Tracheal epithelial cell (primary cell): ENCODE measurements around the gene PMS2. TPM values are rescaled to one million over a fixed set of nuclear protein-coding genes. Genes with fewer than 3 reads are reported as not detected.

ENCODE experiments used
- total RNA-seq: library from RNA; depleted of rRNA; stranded (reverse); fragments of >200 nt; gene quantifications from 2 replicates; pipeline ENCODE4 v1.2.1, GENCODE V29; 2014

PMS2 gene
- 17.6 and 34.3 TPM in 2 replicates for total RNA-seq

GRCh38 chr7:6008668-6009611 lies at the start of gene PMS2, which contains the start of gene AIMP2:
Gene PMS2 (minus strand): TSS chr7:6009049. CDS start chr7:6009019, 30 bp downstream.
Gene AIMP2 (plus strand): TSS chr7:6009272. CDS start chr7:6009364, 92 bp downstream.

GRCh38 chr7:6030988-6031387 lies 22.1 kb upstream of the PMS2 start, which contains the start of gene ANKRD61:
Gene ANKRD61 (plus strand): TSS chr7:6031376. CDS start chr7:6031376, 0 bp downstream.

GRCh38 chr7:5970347-5970911 lies 38.4 kb downstream of the PMS2 start, which contains the start of gene RSPH10B:
Gene RSPH10B (minus strand): TSS chr7:5970689. CDS start chr7:5967116, 3,573 bp downstream.

Other genes starting within 250 kb of the PMS2 start
- gene RNF216, start 227.4 kb downstream of the PMS2 start, total RNA-seq, result 20.5 and 24.3 TPM in 2 replicates
- not detected in 2 replicates for gene OCM, start 128.3 kb downstream of the PMS2 start, total RNA-seq
- gene CCZ1, start 110.3 kb downstream of the PMS2 start, total RNA-seq, result 47.5 and 55.4 TPM in 2 replicates
- gene RSPH10B, start 38.4 kb downstream of the PMS2 start, total RNA-seq, result under 0.01 TPM in 2 replicates
- 85.3 and 109 TPM in 2 replicates for gene AIMP2, start 223 bp upstream of the PMS2 start, total RNA-seq
- gene ANKRD61, start 22.3 kb upstream of the PMS2 start, total RNA-seq, result 0.21 and 0.48 TPM in 2 replicates
- 90.6 and 93.3 TPM in 2 replicates for gene EIF2AK1, start 50.1 kb upstream of the PMS2 start, total RNA-seq
- 2.4 and 3.0 TPM in 2 replicates for gene USP42, start 95.9 kb upstream of the PMS2 start, total RNA-seq